Endothelial cell of umbilical vein (primary cell): Measurements from ENCODE around the gene PPFIA3. TPM values are rescaled to one million over a fixed set of nuclear protein-coding genes. Genes with fewer than 3 reads are reported as not detected.
"Not testable (repeated sequence)": the region's sequence is repeated elsewhere in the genome, so short reads cannot be mapped to it uniquely, and the experiment has no call there.

Experiments used
- BruUV-seq: library from RNA; stranded (reverse); fragments of 400-500 nt; replicated peaks from 2 replicates; lab custom pipeline; 2021; lab: Mats Ljungman, UMichigan
- CTCF ChIA-PET: fragments of 300-600, 350-600 bp; sonication (Branson Sonifier 250); formaldehyde crosslinking; loops from one replicate; lab custom pipeline; 2021; ENCODE audit warnings: antibody characterized with exemption, inconsistent platforms; lab: Charles Lee
- POLR2A ChIA-PET: fragments of 300-600, 350-600 bp; sonication (Branson Sonifier 250); formaldehyde crosslinking; loops from one replicate; lab custom pipeline; 2021; ENCODE audit warnings: antibody characterized with exemption, inconsistent platforms; lab: Charles Lee
- DNase-seq: peaks from one replicate; pipeline ENCODE4 v3.0.0-alpha.2; 2011; ENCODE audit warnings: low read depth, low spot score
- FAIRE-seq: peaks from 2 replicates; lab custom pipeline; 2011; peaks lifted over from hg19 to GRCh38; lab: Jason Lieb, UNC
- H2AFZ ChIP-seq: 2 replicates; pipeline ENCODE4 v1.6.0; 2012; ENCODE audit warnings: low read depth, low read length, control low read depth, inconsistent platforms
- H3K27ac ChIP-seq: 2 replicates; pipeline ENCODE4 v1.5.1; 2011; ENCODE audit warnings: low read depth, mild to moderate bottlenecking, control low read depth, low read length, moderate library complexity; ENCODE audit not compliant: insufficient read depth
- H3K27me3 ChIP-seq, 2 experiments: 2 replicates each; pipeline versions ENCODE4 v1.6.0 to v1.6.1; 2011; ENCODE audit warnings: low read length in 2 of 2, mixed read lengths in 1 of 2; ENCODE audit not compliant: control insufficient read depth in 2 of 2, insufficient read depth in 2 of 2
- H3K36me3 ChIP-seq, 2 experiments: 2 replicates in 1 of 2; 3 replicates in 1 of 2; pipeline ENCODE4 v1.5.1; 2011; ENCODE audit warnings: low read length in 2 of 2, mild to moderate bottlenecking in 1 of 2, moderate library complexity in 1 of 2; ENCODE audit not compliant: control insufficient read depth in 2 of 2, insufficient read depth in 2 of 2; ENCODE audit errors: extremely low read depth in 1 of 2
- H3K4me1 ChIP-seq: 3 replicates; pipeline ENCODE4 v1.5.1; 2011; ENCODE audit warnings: mild to moderate bottlenecking, low read length; ENCODE audit not compliant: control insufficient read depth, insufficient read depth; ENCODE audit errors: extremely low read depth
- H3K4me2 ChIP-seq: 2 replicates; pipeline ENCODE4 v1.6.1; 2011; ENCODE audit warnings: low read length, control low read depth, mixed read lengths; ENCODE audit not compliant: insufficient read depth
- H3K4me3 ChIP-seq, 3 experiments: fragments of 200-600 bp in 1 of 3; sonication (generic), shearing (Covaris generic) in 1 of 3; replicated peaks in 1 of 3; 2 replicates each; pipeline ENCODE4 v1.5.1; 2011 to 2016; ENCODE audit warnings: control low read depth in 3 of 3, low read length in 3 of 3, mild to moderate bottlenecking in 2 of 3, inconsistent platforms in 1 of 3, low read depth in 1 of 3, moderate library complexity in 1 of 3; ENCODE audit not compliant: insufficient read depth in 1 of 3
- H3K79me2 ChIP-seq: 2 replicates; pipeline ENCODE4 v1.6.0; 2012; ENCODE audit warnings: low read length, inconsistent platforms; ENCODE audit not compliant: control insufficient read depth, insufficient read depth
- H3K9ac ChIP-seq: replicated peaks from 2 replicates; pipeline ENCODE3; 2011; ENCODE audit warnings: low read length, control low read depth; ENCODE audit not compliant: insufficient read depth; ENCODE audit errors: extremely low read depth
- H3K9me1 ChIP-seq: replicated peaks from 3 replicates; pipeline ENCODE4 v1.6.0; 2011; ENCODE audit warnings: mild to moderate bottlenecking, low read length; ENCODE audit not compliant: control insufficient read depth, insufficient read depth; ENCODE audit errors: extremely low read depth
- H3K9me3 ChIP-seq: replicated peaks from 2 replicates; pipeline ENCODE4 v1.5.1; 2012; ENCODE audit warnings: low read length, inconsistent platforms; ENCODE audit not compliant: control insufficient read depth, insufficient read depth
- H4K20me1 ChIP-seq: replicated peaks from 2 replicates; pipeline ENCODE3; 2011; ENCODE audit warnings: mild to moderate bottlenecking, low read length; ENCODE audit not compliant: control insufficient read depth, insufficient read depth; ENCODE audit errors: extremely low read depth
- GATA2 ChIP-seq: IDR thresholded peaks from 2 replicates; pipeline ENCODE4 v1.7.0; 2011; ENCODE audit warnings: low read depth, mild to moderate bottlenecking, moderate library complexity, mixed read lengths, low read length; ENCODE audit not compliant: insufficient read length, insufficient read depth
- JUN ChIP-seq: IDR thresholded peaks from 2 replicates; pipeline ENCODE4 v1.6.1; 2011; ENCODE audit warnings: borderline replicate concordance, low read depth; ENCODE audit not compliant: insufficient read length, insufficient read depth
- dilution Hi-C: fragments of 300-500 bp; cut with MboI; formaldehyde crosslinking; loops from one replicate; pipeline ENCODE4 v1.15.0; 2019; ENCODE audit warnings: low sequenced_read_pairs; ENCODE audit not compliant: extremely low pct_ligation_motif_present
- intact Hi-C: fragments of 100-400 bp; cut with micrococcal nuclease; formaldehyde crosslinking; loops from one replicate; pipeline ENCODE4 v1.10.0; 2022
- polyA plus RNA-seq, 4 experiments: library from polyadenylated mRNA; depleted of rRNA in 3 of 4; stranded (reverse) in 3 of 4; unstranded in 1 of 4; fragments of >200 nt; gene quantifications; 2 replicates each; pipeline versions ENCODE4 v1.2.1 to v1.2.3, GENCODE V29; 2011 to 2012; ENCODE audit warnings: missing spikeins in 1 of 4
- total RNA-seq: library from RNA; stranded (reverse); gene quantifications from 2 replicates; pipeline ENCODE4 v1.2.3, GENCODE V29; 2021

PPFIA3 gene
- total and polyA plus RNA-seq, 2 donors (not counting 3 experiments of a cell fraction or from before 2014, with no cell fraction given) = 1.3 to 2.0 TPM

DNA sequence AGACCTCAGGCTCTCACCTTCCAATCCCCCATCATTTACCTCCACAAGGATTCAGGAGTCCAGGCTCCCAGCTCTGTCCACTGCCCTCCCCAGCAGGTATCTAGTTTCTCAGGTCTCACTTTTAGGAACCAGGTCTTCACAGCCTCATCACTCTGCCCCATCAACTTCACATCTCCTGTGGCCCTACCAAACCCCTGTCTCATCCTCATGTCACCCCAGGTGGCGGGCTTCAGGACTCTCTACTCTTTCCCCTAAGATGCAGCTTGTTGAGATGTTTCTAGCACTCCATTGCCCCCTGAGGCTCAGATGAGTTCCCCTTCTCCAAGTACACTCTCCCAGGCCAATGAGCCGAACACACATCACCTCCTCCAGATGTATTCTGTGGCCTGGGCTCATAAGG lies 1.5 kb downstream of the PPFIA3 start:
- ChIA-PET CTCF (interaction anchor here (1.0 to 2.7 kb wide), 7 partner anchors 15 to 87 kb away, joined by 3 to 13 read pairs (median 6); no protein-coding TSS in a partner anchor), POLR2A (no interaction called here)
- Histone ChIP-seq H3K4me1 (peaks cover 9% of the 10 kb centered on the region), H3K9me1 (no peaks in the 10 kb centered on the region), H3K27ac (no peak overlapping the region), H3K79me2 (no peaks in the 10 kb centered on the region), H4K20me1 (no peaks in the 10 kb centered on the region), H3K36me3 (no peaks in the 10 kb centered on the region), H3K4me2 (no peak overlapping the region), H3K9ac (no peak overlapping the region), H3K4me3 (no peak overlapping the region), H2AFZ (no peak overlapping the region), H3K27me3 (peaks cover 7 to 8% of the 10 kb centered on the region in 2 experiments), H3K9me3 (no peaks in the 10 kb centered on the region)
- FAIRE-seq (no peak), DNase-seq (no peak)
- no TSS peak for BruUV-seq
- intact Hi-C loops (no loop called here), dilution Hi-C loops (no loop called here)
- no peak for TF ChIP-seq JUN
- no peak for TF ChIP-seq GATA2

DNA sequence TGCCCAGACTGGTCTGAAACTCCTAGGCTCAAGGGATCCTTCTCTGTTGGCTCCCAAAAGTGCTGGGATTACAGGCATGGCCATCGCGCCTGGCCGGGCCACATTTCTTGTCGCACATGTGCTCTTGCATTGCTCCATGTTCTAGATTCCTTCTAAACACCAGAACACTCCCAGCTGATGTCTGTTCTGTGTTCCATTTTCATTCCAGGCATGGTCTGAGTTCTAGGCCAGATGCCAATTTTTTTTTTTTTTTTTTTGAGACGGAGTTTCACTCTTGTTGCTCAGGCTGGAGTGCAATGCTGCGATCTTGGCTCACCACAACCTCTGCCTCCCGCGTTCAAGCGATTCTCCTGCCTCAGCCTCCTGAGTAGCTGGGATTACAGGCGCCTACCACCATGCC lies 2.5 kb downstream of the PPFIA3 start:
- H3K79me2 ChIP-seq, DNase-seq, H3K9ac ChIP-seq, dilution Hi-C loops, H3K27ac ChIP-seq, intact Hi-C loops, H2AFZ ChIP-seq, H3K4me2 ChIP-seq, H3K4me1 ChIP-seq, H3K36me3 ChIP-seq, FAIRE-seq, H3K27me3 ChIP-seq, H3K9me1 ChIP-seq, BruUV-seq, H3K4me3 ChIP-seq, H4K20me1 ChIP-seq, H3K9me3 ChIP-seq, POLR2A ChIA-PET: not testable (repeated sequence)
- CTCF ChIA-PET = interaction anchor here (2.6 to 2.7 kb wide), 2 partner anchors 24 to 25 kb away, joined by 9 to 13 read pairs; no protein-coding TSS in a partner anchor

DNA sequence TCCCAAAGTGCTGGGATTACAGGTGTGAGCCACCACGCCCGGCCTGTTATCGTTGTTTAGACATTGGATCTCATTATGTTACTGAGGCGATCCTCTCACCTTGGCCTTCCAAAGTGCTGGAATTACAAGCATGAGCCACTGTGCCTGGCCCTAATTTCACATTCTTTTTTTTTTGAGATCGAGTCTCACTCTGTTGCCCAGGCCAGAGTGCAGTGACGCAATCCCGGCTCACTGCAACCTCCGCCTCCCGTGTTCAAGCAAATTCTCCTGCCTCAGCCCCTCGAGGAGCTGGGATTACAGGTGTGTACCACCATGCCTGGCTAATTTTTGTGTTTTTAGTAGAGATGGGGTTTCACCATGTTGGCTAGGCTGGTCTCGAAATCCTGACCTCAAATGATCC lies 3.9 kb downstream of the PPFIA3 start:
- H3K27ac ChIP-seq, H3K4me3 ChIP-seq, H4K20me1 ChIP-seq, H3K9me3 ChIP-seq, BruUV-seq, H3K36me3 ChIP-seq, H3K4me2 ChIP-seq, H3K9ac ChIP-seq, H3K27me3 ChIP-seq, intact Hi-C loops, H3K9me1 ChIP-seq, H3K4me1 ChIP-seq, FAIRE-seq, H3K79me2 ChIP-seq, DNase-seq, dilution Hi-C loops, H2AFZ ChIP-seq, POLR2A ChIA-PET: not testable (repeated sequence)
- CTCF ChIA-PET = interaction anchor here (0.6 to 0.7 kb wide), 2 partner anchors 25 to 62 kb away, joined by 3 to 4 read pairs; no protein-coding TSS in a partner anchor
